Neural progenitor cell (in vitro differentiated cells): ENCODE data around the gene ADCY4. TPM values are rescaled to one million over a fixed set of nuclear protein-coding genes. Genes with fewer than 3 reads are reported as not detected.
"Not testable (repeated sequence)": the region's sequence is repeated elsewhere in the genome, so short reads cannot be mapped to it uniquely, and the experiment has no call there.

Experiments used
- DNase-seq: peaks from one replicate; pipeline ENCODE4 v3.0.0-alpha.2; 2016; ENCODE audit warnings: low spot score
- H2AFZ ChIP-seq: fragments of 200-600 bp; sonication (generic); replicated peaks from 2 replicates; pipeline ENCODE4 v1.6.1; 2016; ENCODE audit warnings: antibody characterized with exemption
- H3F3A ChIP-seq: fragments of 200-600 bp; sonication (generic); 2 replicates; pipeline ENCODE4 v1.6.1; 2016; ENCODE audit warnings: antibody characterized with exemption, low read depth
- H3K27ac ChIP-seq: fragments of 200-600 bp; sonication (generic); 2 replicates; pipeline ENCODE4 v1.5.1; 2016; ENCODE audit warnings: mild to moderate bottlenecking
- H3K27me3 ChIP-seq: fragments of 200-600 bp; sonication (generic); 2 replicates; pipeline ENCODE4 v1.6.1; 2016; ENCODE audit warnings: mild to moderate bottlenecking, moderate library complexity
- H3K36me3 ChIP-seq: fragments of 200-600 bp; sonication (generic); 2 replicates; pipeline ENCODE4 v1.5.1; 2016
- H3K4me1 ChIP-seq: fragments of 200-600 bp; sonication (generic); 2 replicates; pipeline ENCODE4 v1.6.1; 2016; ENCODE audit warnings: mixed run types
- H3K4me2 ChIP-seq: fragments of 200-600 bp; sonication (generic); 2 replicates; pipeline ENCODE4 v1.6.1; 2016
- H3K4me3 ChIP-seq: fragments of 200-600 bp; sonication (generic); 2 replicates; pipeline ENCODE4 v1.5.1; 2016
- H3K79me2 ChIP-seq: fragments of 200-600 bp; sonication (generic); 2 replicates; pipeline ENCODE4 v1.6.1; 2016; ENCODE audit warnings: low read depth
- H3K9ac ChIP-seq: fragments of 200-600 bp; sonication (generic); 2 replicates; pipeline ENCODE4 v1.6.1; 2016
- H3K9me3 ChIP-seq: fragments of 200-600 bp; sonication (generic); 2 replicates; pipeline ENCODE4 v1.5.1; 2016; ENCODE audit warnings: low read depth
- H4K20me1 ChIP-seq: fragments of 200-600 bp; sonication (generic); 2 replicates; pipeline ENCODE4 v1.6.1; 2016; ENCODE audit warnings: low read depth
- H3K27ac Mint-ChIP-seq: 3 replicates; pipeline ENCODE4 v1.8.0; 2021; ENCODE audit warnings: mixed read lengths
- H3K27me3 Mint-ChIP-seq: 2 replicates; pipeline ENCODE4 v1.8.0; 2022; ENCODE audit warnings: low read depth, mild to moderate bottlenecking, inconsistent platforms, moderate library complexity, mixed read lengths; ENCODE audit not compliant: insufficient read depth
- H3K36me3 Mint-ChIP-seq: 3 replicates; pipeline ENCODE4 v1.8.0; 2021; ENCODE audit warnings: mixed read lengths
- H3K4me1 Mint-ChIP-seq: 3 replicates; pipeline ENCODE4 v1.8.0; 2021; ENCODE audit warnings: mixed read lengths
- H3K4me3 Mint-ChIP-seq: 3 replicates; pipeline ENCODE4 v1.8.0; 2021; ENCODE audit warnings: mild to moderate bottlenecking, moderate library complexity, mixed read lengths
- H3K9me3 Mint-ChIP-seq: 3 replicates; pipeline ENCODE4 v1.8.0; 2020; ENCODE audit warnings: mixed read lengths
- EZH2 ChIP-seq: fragments of 200-600 bp; sonication (generic); IDR thresholded peaks from 2 replicates; pipeline ENCODE4 v1.6.1; 2017; ENCODE audit warnings: antibody characterized with exemption, mild to moderate bottlenecking, moderate library complexity
- EZH2phosphoT487 ChIP-seq: fragments of 200-600 bp; sonication (generic); IDR thresholded peaks from 2 replicates; pipeline ENCODE4 v1.6.1; 2017; ENCODE audit warnings: antibody characterized with exemption
- total RNA-seq: library from RNA; depleted of rRNA; stranded (reverse); fragments of >200 nt; gene quantifications from 2 replicates; pipeline ENCODE4 v1.2.3, GENCODE V29; 2015; ENCODE audit warnings: low replicate concordance
- TF ChIP-seq, protein P1 (sequence below): fragments of 200-600 bp; sonication (generic); IDR thresholded peaks from 2 replicates; pipeline ENCODE4 v1.5.1; 2017; ENCODE audit warnings: antibody characterized with exemption, mild to moderate bottlenecking

The ADCY4 gene
- total RNA-seq, 1 donor from 2014 or later: not detected

DNA sequence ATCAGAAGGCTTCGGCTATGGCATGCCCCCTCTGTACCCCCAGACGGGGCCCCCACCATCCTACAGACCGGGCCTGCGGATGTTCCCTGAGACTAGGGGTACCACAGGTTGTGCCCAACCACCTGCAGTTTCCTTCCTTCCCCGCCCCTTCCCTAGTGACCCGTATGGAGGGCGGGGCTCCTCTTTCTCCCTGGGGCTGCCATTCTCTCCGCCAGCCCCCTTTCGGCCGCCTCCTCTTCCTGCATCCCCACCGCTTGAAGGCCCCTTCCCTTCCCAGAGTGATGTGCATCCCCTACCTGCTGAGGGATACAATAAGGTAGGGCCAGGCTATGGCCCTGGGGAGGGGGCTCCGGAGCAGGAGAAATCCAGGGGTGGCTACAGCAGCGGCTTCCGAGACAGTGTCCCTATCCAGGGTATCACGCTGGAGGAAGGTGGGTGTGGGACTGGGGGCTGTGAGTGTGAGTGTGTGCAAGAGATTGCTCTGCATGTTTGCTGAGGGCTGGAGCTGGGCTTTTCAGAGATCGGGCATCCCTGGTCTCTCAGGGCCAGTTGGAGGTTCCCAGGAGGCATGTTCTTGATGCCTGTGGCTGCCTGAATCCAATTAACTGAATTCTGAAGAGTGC, 41.7 kb upstream of the ADCY4 start:
- TF ChIP-seq, protein P1, sequence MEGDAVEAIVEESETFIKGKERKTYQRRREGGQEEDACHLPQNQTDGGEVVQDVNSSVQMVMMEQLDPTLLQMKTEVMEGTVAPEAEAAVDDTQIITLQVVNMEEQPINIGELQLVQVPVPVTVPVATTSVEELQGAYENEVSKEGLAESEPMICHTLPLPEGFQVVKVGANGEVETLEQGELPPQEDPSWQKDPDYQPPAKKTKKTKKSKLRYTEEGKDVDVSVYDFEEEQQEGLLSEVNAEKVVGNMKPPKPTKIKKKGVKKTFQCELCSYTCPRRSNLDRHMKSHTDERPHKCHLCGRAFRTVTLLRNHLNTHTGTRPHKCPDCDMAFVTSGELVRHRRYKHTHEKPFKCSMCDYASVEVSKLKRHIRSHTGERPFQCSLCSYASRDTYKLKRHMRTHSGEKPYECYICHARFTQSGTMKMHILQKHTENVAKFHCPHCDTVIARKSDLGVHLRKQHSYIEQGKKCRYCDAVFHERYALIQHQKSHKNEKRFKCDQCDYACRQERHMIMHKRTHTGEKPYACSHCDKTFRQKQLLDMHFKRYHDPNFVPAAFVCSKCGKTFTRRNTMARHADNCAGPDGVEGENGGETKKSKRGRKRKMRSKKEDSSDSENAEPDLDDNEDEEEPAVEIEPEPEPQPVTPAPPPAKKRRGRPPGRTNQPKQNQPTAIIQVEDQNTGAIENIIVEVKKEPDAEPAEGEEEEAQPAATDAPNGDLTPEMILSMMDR: peak; percentile 49
- TF ChIP-seq EZH2phosphoT487: no peak
- Histone ChIP-seq H3K36me3 (no peaks in the 10 kb centered on the region), H3F3A (peaks cover 19% of the 10 kb centered on the region), H3K79me2 (no peaks in the 10 kb centered on the region), H4K20me1 (no peaks in the 10 kb centered on the region), H3K27ac (no peak overlapping the region), H3K4me3 (peak overlapping the region; percentile 8), H2AFZ (no peak overlapping the region), H3K9me3 (no peaks in the 10 kb centered on the region), H3K27me3 (no peaks in the 10 kb centered on the region), H3K4me2 (peak overlapping the region; percentile 72), H3K9ac (no peak overlapping the region), H3K4me1 (peaks cover 26% of the 10 kb centered on the region)
- peaks cover 12% of the 10 kb centered on the region for H3K27me3 Mint-ChIP-seq
- no peak overlapping the region for H3K27ac Mint-ChIP-seq
- H3K9me3 Mint-ChIP-seq: no peaks in the 10 kb centered on the region
- H3K4me1 Mint-ChIP-seq: peaks cover 5% of the 10 kb centered on the region
- peaks cover 22% of the 10 kb centered on the region for H3K36me3 Mint-ChIP-seq
- peak overlapping the region; percentile 18 for H3K4me3 Mint-ChIP-seq
- peak; percentile 71 for DNase-seq

DNA sequence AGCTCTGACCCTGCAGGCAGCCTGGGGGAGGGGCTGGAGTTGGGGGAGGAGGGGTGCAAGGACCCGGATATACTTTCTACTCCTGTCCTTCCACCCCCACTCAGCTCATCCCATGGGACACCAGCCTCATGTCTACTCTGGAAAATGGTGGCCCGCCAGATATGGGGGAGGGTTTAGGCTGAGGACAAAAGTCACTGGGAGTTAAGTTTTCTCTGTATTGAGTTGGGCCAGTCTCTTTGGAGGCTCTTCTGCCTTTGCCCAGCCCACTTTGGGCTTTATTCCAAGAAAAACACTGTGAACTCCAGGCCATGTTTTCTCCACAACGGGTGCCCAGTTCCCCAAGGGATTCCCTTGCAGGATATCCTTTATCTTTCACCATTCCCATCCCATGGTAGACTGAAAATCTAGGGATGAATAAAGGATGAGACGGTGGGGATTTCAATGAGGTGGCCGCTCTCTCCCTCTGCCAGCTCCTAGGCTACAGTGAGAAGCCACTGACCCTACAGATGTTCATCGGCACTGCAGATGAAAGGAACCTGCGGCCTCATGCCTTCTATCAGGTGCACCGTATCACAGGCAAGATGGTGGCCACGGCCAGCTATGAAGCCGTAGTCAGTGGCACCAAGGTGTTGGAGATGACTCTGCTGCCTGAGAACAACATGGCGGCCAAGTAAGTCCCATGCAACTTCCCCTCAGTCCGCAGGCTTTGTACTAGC, 38.0 kb upstream of the ADCY4 start:
- Mint-ChIP-seq H3K4me1 (peaks cover 5% of the 10 kb centered on the region), H3K27ac (no peak overlapping the region), H3K4me3 (no peak overlapping the region), H3K9me3 (no peaks in the 10 kb centered on the region), H3K27me3 (peaks cover 10% of the 10 kb centered on the region), H3K36me3 (peaks cover 22% of the 10 kb centered on the region)
- Histone ChIP-seq H3K9ac (no peak overlapping the region), H3K27ac (no peak overlapping the region), H3K36me3 (no peaks in the 10 kb centered on the region), H3K4me3 (no peak overlapping the region), H3K4me1 (peaks cover 31% of the 10 kb centered on the region), H4K20me1 (no peaks in the 10 kb centered on the region), H3F3A (peaks cover 7% of the 10 kb centered on the region), H2AFZ (no peak overlapping the region), H3K4me2 (no peak overlapping the region), H3K27me3 (no peaks in the 10 kb centered on the region), H3K79me2 (peaks cover 3% of the 10 kb centered on the region), H3K9me3 (no peaks in the 10 kb centered on the region)
- TF ChIP-seq EZH2 (no peak), EZH2phosphoT487 (no peak)
- TF ChIP-seq, protein P1: no peak
- no peak for DNase-seq

DNA sequence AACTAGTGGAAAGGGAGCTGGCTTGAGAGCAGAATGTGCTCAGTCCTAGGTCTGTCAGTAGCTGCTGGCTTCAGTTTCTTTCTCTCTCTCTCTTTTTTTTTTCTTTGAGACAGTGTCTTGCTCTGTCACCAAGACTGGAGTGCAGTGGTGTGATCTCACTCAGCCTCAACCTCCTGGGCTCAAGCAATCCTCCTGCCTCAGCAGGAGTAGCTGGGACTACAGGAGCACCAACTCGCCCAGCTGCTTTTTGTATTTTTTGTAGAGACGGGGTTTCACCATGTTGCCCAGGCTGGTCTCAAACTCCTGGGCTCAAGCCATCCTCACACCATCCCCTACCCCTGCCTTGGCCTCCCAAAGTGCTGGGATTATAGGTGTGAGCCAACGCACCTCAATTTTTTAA, 36.7 kb upstream of the ADCY4 start:
- not testable (repeated sequence) for H3K27me3 ChIP-seq, H3K4me1 Mint-ChIP-seq, H3K4me3 Mint-ChIP-seq, DNase-seq, H4K20me1 ChIP-seq, H2AFZ ChIP-seq, H3K9me3 ChIP-seq, H3K27ac Mint-ChIP-seq, H3K9ac ChIP-seq, H3K4me3 ChIP-seq, H3K27ac ChIP-seq, H3K4me2 ChIP-seq, H3K9me3 Mint-ChIP-seq, H3K79me2 ChIP-seq, H3K36me3 ChIP-seq
- H3K27me3 Mint-ChIP-seq: peaks cover 14% of the 10 kb centered on the region
- Histone ChIP-seq H3F3A (peaks cover 19% of the 10 kb centered on the region), H3K4me1 (peaks cover 24% of the 10 kb centered on the region)
- H3K36me3 Mint-ChIP-seq: peaks cover 14% of the 10 kb centered on the region

DNA sequence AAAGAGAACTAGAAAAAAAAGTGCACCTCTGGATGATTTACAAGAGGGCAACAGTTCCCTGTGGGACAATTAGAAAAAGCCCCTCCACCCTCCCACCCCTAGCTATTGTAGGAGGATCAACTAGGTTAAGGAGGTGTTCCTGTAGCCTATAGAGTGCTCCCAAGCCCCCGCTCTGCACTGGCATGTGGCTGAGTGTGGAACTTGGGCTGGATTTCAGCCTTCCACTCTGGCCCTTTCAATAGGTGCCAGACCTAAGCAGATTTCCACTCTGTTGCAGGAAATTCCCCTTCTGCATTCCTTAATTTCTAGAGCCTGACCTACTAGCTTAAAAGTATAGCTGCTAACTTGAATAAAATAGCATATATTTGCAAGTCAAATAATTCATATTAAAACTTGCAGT, 35.9 kb upstream of the ADCY4 start:
- no peak overlapping the region for H3K9ac ChIP-seq
- no peaks in the 10 kb centered on the region for H4K20me1 ChIP-seq
- H3K4me2 ChIP-seq: no peak overlapping the region
- H3F3A ChIP-seq: peaks cover 28% of the 10 kb centered on the region
- Mint-ChIP-seq H3K4me1 (peaks cover 8% of the 10 kb centered on the region), H3K27ac (no peak overlapping the region), H3K9me3 (no peaks in the 10 kb centered on the region), H3K4me3 (no peak overlapping the region), H3K36me3 (peaks cover 14% of the 10 kb centered on the region), H3K27me3 (peaks cover 13% of the 10 kb centered on the region)
- no peaks in the 10 kb centered on the region for H3K27me3 ChIP-seq
- no peaks in the 10 kb centered on the region for H3K36me3 ChIP-seq
- H3K9me3 ChIP-seq: no peaks in the 10 kb centered on the region
- H2AFZ ChIP-seq: no peak overlapping the region
- peaks cover 3% of the 10 kb centered on the region for H3K79me2 ChIP-seq
- H3K4me3 ChIP-seq: no peak overlapping the region
- no peak for DNase-seq
- no peak overlapping the region for H3K27ac ChIP-seq
- H3K4me1 ChIP-seq: peaks cover 20% of the 10 kb centered on the region
- TF ChIP-seq, protein P1: no peak
- no peak for TF ChIP-seq EZH2
- TF ChIP-seq EZH2phosphoT487: no peak
